ENCODE data around the gene PKHD1.
"Not testable (repeated sequence)": the region's sequence is repeated elsewhere in the genome, so short reads cannot be mapped to it uniquely, and the experiment has no call there.

PKHD1 gene

DNA sequence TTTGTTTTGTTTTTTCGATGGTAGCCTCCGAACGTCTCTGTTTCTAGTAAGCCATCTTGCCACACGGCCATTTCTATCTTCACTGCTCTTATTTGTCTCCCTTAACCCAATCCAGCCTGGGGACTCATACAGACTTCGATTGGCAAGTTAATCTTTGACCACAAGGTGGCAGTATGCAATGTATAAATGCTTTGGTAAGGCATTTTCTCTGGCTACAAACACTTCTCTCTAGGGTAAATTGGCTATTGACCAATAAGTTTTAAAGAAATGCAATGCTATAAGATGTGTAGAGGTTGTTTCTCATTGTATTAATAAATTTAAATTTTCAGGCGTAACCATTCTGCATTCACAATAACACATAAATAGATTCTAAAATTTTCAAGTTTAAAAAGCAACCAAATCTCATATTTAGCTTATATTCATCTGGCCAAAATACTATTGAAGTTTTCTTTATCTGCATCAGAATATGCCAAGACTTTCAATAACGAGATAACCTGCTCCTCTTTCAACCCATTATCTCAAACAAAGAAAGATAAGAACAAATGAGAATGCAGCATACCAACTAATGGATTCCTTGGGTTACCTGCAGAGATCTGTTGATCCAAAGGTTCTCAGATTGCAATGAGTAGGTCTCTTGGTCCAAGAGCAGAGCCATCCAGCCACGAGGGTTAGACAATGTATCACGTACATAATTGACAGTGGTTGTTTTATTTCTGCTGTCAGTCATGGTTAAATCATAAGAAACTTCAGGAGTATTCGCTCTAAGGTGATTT, 231.9 kb downstream of the PKHD1 start:
- no peak for DNase-seq (ENCODE audit: low read depth)

DNA sequence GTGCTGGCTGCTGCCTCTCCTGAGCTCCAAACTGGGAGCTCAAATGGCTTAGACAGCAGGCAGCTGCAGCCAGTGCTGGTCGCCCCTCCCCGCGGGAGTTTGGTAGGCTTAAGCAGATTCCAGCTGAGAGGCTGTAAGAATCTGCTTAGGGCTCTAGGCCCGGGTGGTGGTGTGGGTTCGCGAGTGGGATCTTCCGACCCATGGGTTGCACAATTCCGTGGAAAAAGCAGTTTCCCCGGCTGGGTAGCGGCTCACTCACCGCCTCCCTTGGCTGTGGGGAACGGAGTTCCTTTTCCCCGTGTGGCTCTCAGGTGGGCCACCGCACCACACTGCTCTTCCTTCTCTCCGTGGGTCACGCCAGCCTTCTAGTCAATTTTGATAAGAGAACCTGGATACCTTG, 232.5 kb downstream of the PKHD1 start:
- no peak for DNase-seq (ENCODE audit: low read depth)

DNA sequence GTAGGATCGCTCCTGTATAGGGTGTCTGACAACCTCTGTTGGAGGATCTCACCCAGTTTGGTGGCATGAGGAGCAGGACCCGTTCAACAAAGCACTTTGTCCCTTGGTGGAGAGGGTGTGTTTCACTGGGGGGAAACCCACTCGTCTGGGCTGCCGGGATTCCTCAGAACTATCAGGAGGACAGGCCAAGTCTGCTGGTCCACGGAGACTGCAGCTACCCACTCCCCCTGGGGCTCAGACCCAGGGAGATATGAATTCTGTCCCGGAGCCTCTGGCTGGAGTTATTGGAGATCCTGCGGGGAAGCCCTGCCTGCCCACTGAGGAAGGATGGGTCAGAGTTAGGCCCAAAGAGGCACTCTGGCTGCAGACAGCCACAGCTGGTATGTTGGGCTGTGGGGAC, 233.1 kb downstream of the PKHD1 start:
- DNase-seq (ENCODE audit: low read depth), result no peak

DNA sequence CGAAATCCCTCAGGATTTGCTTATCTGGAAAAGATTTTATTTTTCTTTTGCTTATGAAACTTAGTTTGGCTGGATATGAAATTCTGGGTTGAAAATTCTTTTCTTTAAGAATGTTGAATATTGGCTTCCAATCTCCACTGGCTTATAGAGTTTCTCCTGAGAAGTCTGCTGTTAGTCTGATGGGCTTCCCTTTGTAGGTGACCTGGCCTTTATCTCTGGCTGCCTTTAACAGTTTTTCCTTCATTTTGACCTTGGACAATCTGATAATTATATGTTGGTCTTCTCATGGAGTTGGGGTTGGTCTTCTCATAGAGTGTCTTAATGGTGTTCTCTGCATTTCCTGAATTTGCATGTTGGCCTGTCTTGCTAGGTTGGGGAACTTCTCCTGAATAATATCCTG, 234.3 kb downstream of the PKHD1 start:
- not testable (repeated sequence) for DNase-seq (ENCODE audit: low read depth)

DNA sequence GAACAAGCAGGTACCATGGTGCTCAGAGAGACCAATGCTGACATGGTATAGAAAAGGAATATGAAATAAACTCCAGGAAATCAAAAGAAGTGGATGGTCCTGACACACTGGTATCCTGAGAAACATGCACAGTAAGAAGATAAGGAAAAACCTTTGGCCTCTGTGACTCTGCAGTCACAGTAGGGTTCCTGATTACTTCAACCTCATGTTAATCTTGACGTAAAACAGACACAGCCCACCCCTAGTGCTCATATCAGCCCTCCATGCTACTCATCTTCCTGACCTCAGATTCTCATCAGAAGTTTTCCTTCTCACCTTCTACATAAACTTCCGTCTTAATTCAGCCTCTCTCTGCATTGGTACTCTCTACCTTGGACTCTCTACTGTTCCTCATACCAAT, 240.9 kb downstream of the PKHD1 start:
- no peak for DNase-seq (ENCODE audit: low read depth)

DNA sequence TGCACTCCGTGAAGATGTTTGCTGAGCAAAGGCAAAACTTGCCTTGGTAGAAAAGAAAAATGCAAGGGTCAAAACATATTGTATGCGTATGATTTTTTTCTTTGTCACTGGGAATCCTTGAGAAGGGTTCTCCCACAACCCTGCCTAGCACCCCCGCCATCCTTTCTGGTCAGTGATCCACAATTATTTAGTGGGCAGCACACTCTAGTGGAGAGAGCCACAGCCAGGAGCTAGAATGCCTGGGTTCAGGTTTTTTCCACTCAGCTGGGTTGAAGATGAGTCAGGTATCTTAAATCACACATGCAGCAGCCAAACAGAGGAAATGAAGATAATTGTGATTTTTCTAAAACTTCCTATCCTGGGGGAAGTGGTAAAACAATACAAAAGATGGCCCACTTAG, 243.1 kb downstream of the PKHD1 start:
- no peak for DNase-seq (ENCODE audit: low read depth)

DNA sequence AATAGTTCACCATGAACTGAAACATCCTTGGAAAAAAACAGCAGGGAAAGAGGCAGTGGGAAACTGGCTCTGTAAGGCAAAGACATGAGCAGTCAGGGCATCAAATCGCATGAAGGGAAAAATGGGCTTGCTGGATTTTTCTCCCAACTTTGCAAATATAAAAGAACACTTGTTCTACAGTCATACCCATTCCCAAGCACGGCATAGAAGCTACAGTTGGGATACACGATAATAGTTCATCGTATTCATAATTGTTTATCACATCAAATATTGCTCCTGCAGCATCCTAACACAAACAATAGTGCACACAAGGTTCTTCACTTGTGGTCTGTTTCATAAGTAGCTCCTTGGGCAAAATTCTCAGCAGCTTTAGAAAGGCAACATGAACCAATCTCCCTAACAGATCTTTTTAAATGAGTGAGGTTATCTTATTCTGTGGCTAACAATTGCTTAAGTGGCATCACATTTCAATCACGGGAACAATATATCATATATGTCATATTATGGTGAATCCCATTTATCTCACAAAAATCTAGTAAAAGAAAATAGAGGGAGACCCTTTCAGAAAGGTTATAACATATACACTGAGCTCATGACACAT, 243.9 kb downstream of the PKHD1 start:
- no peak for DNase-seq (ENCODE audit: low read depth)

DNA sequence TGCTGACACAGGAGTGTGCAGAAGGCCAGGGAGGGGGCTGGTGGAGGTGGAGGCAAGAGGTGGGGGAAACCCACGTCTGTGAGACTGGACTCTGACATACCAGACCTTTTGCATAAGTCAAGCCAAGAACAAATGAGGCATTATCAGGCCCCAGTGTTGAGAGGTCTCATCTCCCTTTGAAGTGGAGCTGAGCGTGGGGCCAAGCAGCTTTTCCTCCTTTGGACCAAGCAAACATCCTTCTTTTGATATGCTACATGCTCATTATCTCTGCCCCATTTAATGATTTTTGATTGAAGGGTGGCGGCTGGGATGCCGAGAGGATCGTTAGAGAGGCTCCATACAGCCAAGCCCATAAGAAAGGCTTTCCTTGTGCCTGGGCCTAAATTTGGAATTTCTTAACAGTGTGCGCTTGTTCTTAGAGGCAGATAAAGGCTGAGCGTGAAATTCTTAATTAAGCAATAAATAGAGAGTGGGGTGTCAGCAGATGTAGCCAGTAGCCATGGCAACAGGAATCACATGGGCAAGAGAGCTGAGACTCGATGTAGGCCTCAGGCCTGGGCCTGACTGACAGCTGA, 244.5 kb downstream of the PKHD1 start:
- no peak for DNase-seq (ENCODE audit: low read depth)

DNA sequence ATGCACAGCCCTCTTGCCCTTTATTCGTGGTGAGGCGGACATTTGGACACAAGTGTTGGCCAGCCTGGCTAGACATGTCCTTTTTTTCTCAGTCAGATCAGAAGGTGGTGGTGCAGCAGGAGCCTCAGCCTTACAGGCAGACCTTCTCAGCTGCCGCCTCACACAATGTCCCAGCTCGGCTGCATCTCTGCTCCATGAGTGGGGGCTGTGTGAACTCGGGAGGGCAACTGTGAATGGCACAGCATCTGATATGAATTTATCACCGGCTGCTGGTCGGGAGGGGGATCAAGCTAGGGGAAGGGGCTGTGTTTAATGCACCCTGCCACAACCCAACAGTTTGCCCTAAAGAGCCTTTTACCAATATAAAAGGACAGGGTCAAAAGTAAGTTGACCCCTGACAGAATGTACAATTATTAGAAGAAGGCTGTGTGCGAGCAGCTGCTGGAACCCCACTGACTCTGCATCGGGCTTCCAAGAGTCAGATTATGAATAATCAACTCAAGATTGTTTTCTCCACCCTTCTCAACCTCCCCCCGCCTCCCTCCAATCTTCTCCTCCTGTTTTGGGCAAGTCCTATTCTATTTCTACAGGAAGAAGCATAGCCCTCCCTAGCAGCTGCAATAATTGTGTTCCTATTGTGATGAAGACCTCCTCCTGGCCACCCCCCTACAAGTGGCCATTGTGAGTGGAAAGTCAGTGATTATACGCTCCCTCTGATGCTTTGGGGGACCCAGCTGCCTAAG, 245.2 kb downstream of the PKHD1 start:
- DNase-seq (ENCODE audit: low read depth), result no peak

DNA sequence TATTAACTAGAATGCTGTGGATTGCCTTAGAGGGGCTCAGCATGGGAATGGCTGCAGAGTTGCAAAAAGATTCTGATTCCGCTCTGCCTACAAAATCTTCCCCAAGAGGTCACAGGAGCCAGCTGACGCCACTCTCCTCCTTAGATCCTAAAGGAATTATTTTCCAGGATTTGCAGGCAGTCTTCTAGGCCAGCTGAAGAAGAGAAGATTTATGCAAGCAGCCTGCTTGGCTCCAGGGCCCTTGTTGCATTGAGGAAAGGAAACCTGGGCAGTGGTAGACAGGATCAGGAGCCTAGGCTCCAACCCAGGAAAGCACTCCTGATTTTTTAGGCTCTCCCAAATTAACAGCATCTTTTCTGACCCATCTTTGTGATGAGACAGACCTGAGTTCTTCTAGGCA, 245.8 kb downstream of the PKHD1 start:
- no peak for DNase-seq (ENCODE audit: low read depth)

DNA sequence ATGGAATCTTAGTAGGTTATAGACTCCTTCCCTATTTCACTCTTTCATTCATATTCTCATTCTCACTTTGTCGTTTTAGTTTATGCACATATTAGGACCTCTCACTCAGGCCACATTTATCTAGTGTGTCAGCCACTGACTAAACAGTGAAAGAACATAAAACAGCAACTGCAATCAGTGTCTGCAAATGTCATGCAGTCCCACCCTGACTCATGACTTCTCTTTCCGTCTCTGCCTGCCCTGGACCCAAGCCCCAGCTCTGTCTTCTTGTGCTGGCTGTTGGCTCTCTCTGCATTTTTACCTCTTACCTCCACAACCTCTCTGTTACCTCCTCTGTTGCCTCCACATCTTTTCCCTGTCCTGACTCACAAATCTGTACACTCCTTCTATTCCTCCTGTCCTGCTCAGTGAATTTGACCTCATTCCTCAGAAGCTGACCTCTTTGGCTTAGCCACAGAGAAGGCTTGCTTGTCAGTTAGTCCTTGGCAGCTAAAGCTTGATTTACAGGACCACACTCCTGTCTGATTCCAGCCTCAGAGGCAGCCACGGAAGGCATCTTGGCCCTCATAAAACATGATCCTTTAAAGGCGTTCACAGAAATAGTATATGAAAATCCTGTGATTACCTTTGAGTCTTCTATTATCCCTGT, 247.6 kb downstream of the PKHD1 start:
- DNase-seq (ENCODE audit: low read depth), result no peak

DNA sequence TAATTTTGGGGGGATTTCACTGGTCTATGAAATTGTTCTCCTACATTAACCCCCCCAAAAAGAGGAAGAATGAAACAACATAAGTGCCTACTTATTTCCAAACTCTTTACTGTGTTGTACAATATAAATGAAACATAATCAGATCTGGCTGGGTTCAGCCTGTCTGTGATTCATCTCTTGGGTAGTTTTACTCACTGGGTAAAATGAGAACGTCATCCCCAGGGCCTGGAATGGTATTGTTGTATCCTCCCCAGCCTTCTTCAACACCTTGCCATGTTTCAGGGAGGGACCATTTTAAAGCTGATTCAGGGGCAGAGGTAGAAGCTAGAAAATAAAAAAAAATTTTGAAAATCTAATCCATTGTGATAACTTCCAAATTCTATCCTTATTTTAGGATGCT, 256.7 kb downstream of the PKHD1 start:
- no peak for DNase-seq (ENCODE audit: low read depth)

DNA sequence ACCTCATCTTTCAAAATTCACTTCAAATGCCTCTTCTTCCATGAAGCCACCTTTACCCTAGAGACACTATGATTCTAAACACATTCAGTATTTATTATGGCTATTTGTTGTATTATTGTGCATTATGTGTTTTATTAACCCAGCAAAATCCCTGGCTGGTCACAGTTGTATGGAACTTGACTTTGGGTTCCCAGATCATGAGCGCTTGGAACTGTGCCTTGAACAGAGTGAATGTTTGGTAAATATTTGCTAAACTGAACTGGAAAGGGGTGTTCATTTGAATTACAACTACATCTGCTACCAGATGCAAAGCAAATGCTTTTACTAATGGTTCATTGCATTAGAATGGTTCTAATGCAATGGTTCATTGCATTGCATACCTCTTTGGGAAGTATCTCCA, 259.8 kb downstream of the PKHD1 start:
- DNase-seq (ENCODE audit: low read depth), result no peak

DNA sequence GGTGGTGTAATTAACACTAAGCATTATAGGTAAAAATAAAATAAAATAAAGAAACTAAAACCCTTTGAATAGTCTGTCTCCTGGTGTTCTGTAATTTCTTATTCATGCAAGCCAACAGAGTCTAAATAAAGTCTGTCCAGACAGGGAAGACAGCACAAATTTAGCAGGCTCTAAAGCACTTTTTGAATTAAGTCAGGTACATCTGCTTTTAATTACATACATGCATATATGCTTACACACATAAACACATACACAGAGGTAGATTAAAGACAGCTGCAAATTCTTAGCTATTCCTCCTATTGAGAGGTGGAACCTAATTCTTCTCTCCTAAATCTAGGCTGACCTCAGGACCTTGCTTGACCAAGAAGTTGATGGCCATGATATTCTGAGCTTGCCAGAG, 262.5 kb downstream of the PKHD1 start:
- DNase-seq (ENCODE audit: low read depth), result no peak

DNA sequence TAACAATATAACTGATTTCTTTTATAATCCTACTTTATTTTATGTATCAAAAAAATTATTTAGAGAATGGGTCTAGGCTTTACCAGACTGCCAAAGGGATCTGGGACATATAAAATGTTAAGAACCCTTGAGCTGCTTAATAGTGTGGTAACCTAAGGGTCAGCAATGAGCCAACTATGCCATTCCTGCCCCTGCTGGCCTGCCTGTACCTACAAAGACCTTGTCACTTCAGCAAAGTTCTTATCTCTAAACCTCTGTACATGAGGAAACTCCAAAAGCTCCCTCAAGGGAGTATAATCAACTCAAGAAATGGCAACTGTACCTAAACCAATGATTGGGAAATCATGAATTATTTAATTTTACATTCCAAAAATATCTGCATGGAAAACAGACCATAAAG, 266.9 kb downstream of the PKHD1 start:
- no peak for DNase-seq (ENCODE audit: low read depth)

DNA sequence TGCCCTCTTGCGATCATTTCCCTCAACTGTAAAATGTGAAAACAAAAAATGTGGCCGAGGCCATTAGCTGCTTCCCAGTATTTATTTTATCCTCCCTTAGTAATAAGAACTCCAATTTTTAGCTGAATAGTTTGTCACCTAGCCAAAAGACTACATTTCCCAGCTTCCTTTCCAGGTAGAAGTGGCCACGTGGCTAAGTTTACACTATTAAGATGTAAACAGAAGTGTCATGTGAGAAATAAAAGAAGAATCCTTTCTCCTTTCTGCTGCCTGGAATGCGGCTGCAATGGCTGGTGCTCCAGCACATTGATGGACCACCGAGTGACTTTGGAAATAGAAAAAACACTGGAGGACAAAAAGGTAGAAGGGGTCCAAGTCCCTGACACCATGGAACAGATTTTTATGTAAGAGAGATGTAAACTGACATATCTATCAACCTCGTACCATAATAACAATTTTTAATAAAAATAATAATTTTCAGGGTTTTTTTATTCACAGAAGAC, 268.8 kb downstream of the PKHD1 start:
- DNase-seq (ENCODE audit: low read depth), result no peak

DNA sequence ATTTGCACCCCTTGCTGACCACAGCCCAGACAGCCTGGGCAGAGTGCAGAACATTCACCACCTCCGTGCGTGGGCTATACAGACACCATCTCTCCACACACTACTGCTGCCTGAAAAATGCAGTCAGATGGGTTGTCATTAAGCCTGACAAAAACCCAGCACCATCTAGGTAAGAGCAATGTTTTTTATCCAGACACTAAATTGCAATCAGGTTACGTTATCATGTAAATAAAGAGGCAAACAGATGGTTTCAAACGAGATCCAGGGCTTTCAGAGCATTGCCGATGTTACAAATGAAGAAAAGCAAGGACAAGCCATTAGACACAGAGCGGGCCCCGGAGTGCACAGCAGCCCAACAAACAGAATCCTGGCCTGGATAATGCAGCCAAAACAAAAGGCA, 269.6 kb downstream of the PKHD1 start:
- no peak for DNase-seq (ENCODE audit: low read depth)

DNA sequence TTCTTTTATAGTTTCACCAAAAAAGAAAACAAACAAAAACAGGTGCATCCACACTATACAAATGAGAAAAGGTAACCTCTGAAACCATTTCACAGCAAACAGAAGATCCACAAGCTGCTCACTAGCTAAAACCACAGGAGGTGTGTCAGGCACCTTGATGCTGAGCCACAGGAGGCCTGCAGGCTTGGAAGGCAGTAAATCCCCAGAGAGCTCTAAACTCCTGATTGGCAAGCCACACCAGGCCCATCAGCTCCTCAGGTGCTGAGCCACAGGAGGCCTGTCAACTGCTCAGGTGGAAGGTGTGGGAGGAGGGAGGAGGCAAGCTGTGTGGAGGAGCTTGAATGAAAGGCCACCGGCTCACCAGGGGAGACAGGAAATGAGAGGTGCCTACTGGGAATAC, 273.0 kb downstream of the PKHD1 start:
- no peak for DNase-seq (ENCODE audit: low read depth)

DNA sequence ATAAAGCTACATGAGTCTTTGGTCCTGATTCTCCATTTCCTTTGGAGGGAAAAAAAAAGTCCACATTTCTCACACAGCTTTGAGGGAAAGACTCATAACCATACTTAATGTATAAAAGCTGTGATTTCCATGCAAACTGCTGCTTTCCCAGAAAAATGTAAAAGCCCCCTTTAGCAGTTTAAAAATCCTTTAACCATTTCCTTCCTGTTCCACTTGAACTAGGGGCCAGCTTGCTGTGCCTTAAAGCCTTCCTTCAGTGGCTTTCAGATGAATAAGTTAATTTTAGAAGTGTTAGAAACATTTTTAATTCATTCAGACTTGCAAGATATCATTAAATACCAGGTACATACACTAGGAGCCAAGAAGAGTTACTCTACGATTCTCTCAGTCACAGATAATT, 273.5 kb downstream of the PKHD1 start:
- DNase-seq (ENCODE audit: low read depth), result no peak

DNA sequence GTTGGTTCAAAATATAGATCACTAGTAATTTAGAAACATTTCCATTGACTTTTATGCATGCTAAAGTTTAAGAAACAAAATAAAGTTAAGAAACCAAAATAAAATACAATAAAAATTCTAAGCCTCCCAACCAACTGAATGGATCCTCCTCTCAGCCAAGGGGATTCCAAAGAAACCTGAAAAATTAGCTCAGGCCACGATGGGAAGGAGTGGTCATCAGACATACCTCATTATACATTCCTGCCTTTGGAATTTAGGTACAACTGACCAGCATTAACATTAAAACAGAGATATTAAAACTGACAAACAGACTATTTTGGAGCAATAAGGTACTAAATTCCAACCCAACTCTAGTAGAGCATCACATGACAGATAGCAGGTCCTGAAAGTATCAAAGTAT, 275.2 kb downstream of the PKHD1 start:
- no peak for DNase-seq (ENCODE audit: low read depth)

DNA sequence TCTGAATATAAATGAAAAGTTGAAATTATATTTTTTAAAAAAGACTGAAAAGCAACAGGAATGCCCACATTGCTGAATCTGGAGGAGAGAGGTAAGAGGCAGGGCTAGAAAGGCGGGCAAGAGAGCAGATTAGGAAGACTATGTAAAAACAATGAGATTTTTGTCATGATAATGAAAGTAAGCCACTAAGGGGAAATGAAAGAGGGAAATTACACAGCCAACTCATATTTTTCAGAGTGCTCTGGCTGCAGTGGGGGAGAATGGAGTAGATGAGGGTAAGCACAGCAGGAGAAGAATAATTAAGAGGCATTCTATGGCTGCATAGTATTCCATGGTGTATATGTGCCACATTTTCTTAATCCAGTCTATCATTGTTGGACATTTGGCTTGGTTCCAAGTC, 281.9 kb downstream of the PKHD1 start:
- DNase-seq (ENCODE audit: low read depth), result no peak

DNA sequence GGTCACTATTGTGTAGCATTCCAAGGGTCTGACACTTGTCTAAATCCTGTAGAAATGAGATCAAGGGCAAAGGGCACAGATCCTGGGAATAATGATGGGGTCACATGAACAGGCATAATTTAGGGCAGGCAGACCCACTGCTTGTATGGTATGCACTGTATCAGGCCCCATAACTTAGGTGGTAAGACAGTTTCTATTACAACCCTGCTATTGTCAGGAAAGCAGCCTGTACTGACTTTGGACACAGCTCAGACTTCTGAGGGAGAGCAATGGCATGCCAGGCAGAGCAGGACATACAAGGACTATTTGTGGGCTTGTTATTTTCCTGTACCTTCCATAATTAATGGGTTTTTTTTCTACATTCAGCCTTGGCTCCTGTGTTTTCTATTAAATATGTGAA, 286.8 kb downstream of the PKHD1 start:
- no peak for DNase-seq (ENCODE audit: low read depth)
